K562 (cell line): ENCODE results near the gene FGF9. TPM values are rescaled to one million over a fixed set of nuclear protein-coding genes. Genes with fewer than 3 reads are reported as not detected.

ENCODE experiments used
- CUX1 ChIP-seq: fragments of 200-800 bp; sonication (Bioruptor generic); IDR thresholded peaks from 2 replicates; pipeline ENCODE4 v1.6.1; 2016; ENCODE audit warnings: missing genetic modification characterization, missing compliant biosample characterization
- E2F6 ChIP-seq, 2 experiments: IDR thresholded peaks; 2 replicates each; pipeline ENCODE4 v1.6.1; 2011; ENCODE audit warnings: borderline replicate concordance in 1 of 2, control low read depth in 1 of 2, low read depth in 1 of 2, low read length in 1 of 2, mild to moderate bottlenecking in 1 of 2, mixed read lengths in 1 of 2, moderate library complexity in 1 of 2; ENCODE audit not compliant: insufficient read depth in 1 of 2, insufficient read length in 1 of 2, poor library complexity in 1 of 2, severe bottlenecking in 1 of 2; ENCODE audit errors: extremely low read depth in 1 of 2
- EHMT2 ChIP-seq: fragments of 450-650 bp; IDR thresholded peaks from 2 replicates; pipeline ENCODE4 v1.6.1; 2018; ENCODE audit warnings: antibody characterized with exemption
- GABPB1 ChIP-seq: sonication (generic); formaldehyde crosslinking; IDR thresholded peaks from 2 replicates; pipeline ENCODE4 v1.8.0; 2022; ENCODE audit warnings: mild to moderate bottlenecking, missing genetic modification reagents
- GABPB2 ChIP-seq: fragments of 250-450 bp; sonication (Bioruptor Pico); conservative IDR thresholded peaks from 2 replicates; pipeline ENCODE4 v1.5.1; 2021; ENCODE audit warnings: mild to moderate bottlenecking
- HBP1 ChIP-seq: fragments of 450-650 bp; formaldehyde crosslinking; IDR thresholded peaks from 2 replicates; pipeline ENCODE4 v1.4.0; 2022; ENCODE audit warnings: missing genetic modification characterization
- MTA3 ChIP-seq: fragments of 450-650 bp; formaldehyde crosslinking; IDR thresholded peaks from 2 replicates; pipeline ENCODE4 v1.6.1; 2017; ENCODE audit warnings: mild to moderate bottlenecking, borderline replicate concordance
- NCOA2 ChIP-seq, 2 experiments: fragments of 450-650 bp; IDR thresholded peaks; 2 replicates each; pipeline ENCODE4 v1.6.1; 2018; ENCODE audit warnings: mild to moderate bottlenecking in 2 of 2, moderate library complexity in 1 of 2; ENCODE audit not compliant: partially characterized antibody in 2 of 2
- NONO ChIP-seq, 2 experiments: fragments of 200-400 bp in 1 of 2; fragments of 450-650 bp in 1 of 2; formaldehyde crosslinking in 1 of 2; IDR thresholded peaks; 2 replicates each; pipeline ENCODE4 v1.6.1; 2017; ENCODE audit warnings: low read depth in 2 of 2, mild to moderate bottlenecking in 2 of 2, moderate library complexity in 2 of 2, low read length in 1 of 2
- RAD51 ChIP-seq: fragments of 450-650 bp; IDR thresholded peaks from 2 replicates; pipeline ENCODE4 v1.7.1; 2016; ENCODE audit warnings: low read depth, mild to moderate bottlenecking, borderline replicate concordance
- RBM25 ChIP-seq: fragments of 200-400 bp; formaldehyde crosslinking; IDR thresholded peaks from 2 replicates; pipeline ENCODE4 v1.6.1; 2018; ENCODE audit warnings: low read length, low read depth, moderate library complexity; ENCODE audit not compliant: severe bottlenecking
- TBL1XR1 ChIP-seq, 2 experiments: IDR thresholded peaks; 2 replicates each; pipeline ENCODE4 v1.6.1; 2012; ENCODE audit warnings: improper control_type of control experiment in 2 of 2, low read length in 2 of 2, mild to moderate bottlenecking in 1 of 2
- TSC22D4 ChIP-seq: fragments of 450-650 bp; IDR thresholded peaks from 2 replicates; pipeline ENCODE4 v1.6.1; 2016; ENCODE audit warnings: missing genetic modification characterization, missing biosample characterization, control low read depth
- ZBTB2 ChIP-seq: fragments of 450-650 bp; IDR thresholded peaks from 2 replicates; pipeline ENCODE4 v1.6.1; 2016; ENCODE audit warnings: antibody characterized with exemption
- ZNF165 ChIP-seq: fragments of 250-450 bp; sonication (Bioruptor Pico); IDR thresholded peaks from 2 replicates; pipeline ENCODE4 v1.4.0; 2020; ENCODE audit warnings: borderline replicate concordance
- ZNF239 ChIP-seq: fragments of 250-450 bp; sonication (Bioruptor Pico); IDR thresholded peaks from 2 replicates; pipeline ENCODE4 v1.4.0; 2020; ENCODE audit warnings: mild to moderate bottlenecking
- polyA plus RNA-seq, 8 experiments: library from polyadenylated mRNA; depleted of rRNA in 4 of 8; stranded (reverse) in 5 of 8; unstranded in 3 of 8; fragments of >200 nt; fragmentation: Nextera tagmentation in 2 of 8; fragmentation: Illumina TruSeq in 1 of 8; extraction: Ambion mirVana in 2 of 8; extraction: Trizol in 1 of 8; gene quantifications; 2 replicates each; pipeline versions ENCODE4 v1.2.1 to v1.2.3, GENCODE V29; 2011 to 2014; ENCODE audit warnings: inconsistent platforms in 1 of 8, missing spikeins in 1 of 8
- total RNA-seq, 7 experiments: library from RNA; depleted of rRNA in 6 of 7; stranded (reverse); fragments of >200 nt in 6 of 7; fragmentation: Illumina TruSeq in 2 of 7; extraction: Trizol in 2 of 7; gene quantifications; 2 replicates each; pipeline versions ENCODE4 v1.2.1 to v1.2.3, GENCODE V29; 2011 to 2021; ENCODE audit warnings: low replicate concordance in 1 of 7

Gene FGF9
- total and polyA plus RNA-seq, 9 of the 15 experiments (the other 6 are each of a cell fraction or from before 2014, with no cell fraction given): not detected

GRCh38 chr13:21670883-21671619 is at the start of gene FGF9 (continued):
- no peak for TF ChIP-seq HBP1 (CRISPR knock-in tag)
- peak; percentile 52 for TF ChIP-seq RBM25
- no peak for TF ChIP-seq GABPB2 (CRISPR knock-in tag)
- peak; percentile 92 for TF ChIP-seq ZNF165 (CRISPR knock-in tag)
- TF ChIP-seq TSC22D4: no peak
- no peak for TF ChIP-seq EHMT2
- TF ChIP-seq RAD51: no peak
- TF ChIP-seq MTA3: 0 out of 2 replicates have a peak, but pooled peaks have one; percentile 27
- no peak for TF ChIP-seq ZNF239
- TF ChIP-seq NONO (IDR thresholded peaks at IDR 0.05; ENCODE audit: low read depth in 2 of 2, low read length in 1 of 2): 0 out of 4 replicates have a peak, but pooled peaks of 1 of the 2 experiments have one; percentile 19
- no peak for TF ChIP-seq CUX1 (CRISPR knock-in tag)
- no peak for TF ChIP-seq TBL1XR1 (IDR thresholded peaks at IDR 0.05; ENCODE audit: low read length in 2 of 2)
- no peak for TF ChIP-seq GABPB1 (CRISPR knock-in tag)
- TF ChIP-seq ZBTB2: no peak
- no peak for TF ChIP-seq NCOA2 (IDR thresholded peaks at IDR 0.05; ENCODE audit: partially characterized antibody in 2 of 2)
- peak; percentile 22 to 69 for TF ChIP-seq E2F6 (IDR thresholded peaks at IDR 0.05; ENCODE audit: borderline replicate concordance in 1 of 2, extremely low read depth in 1 of 2, insufficient read depth in 1 of 2, insufficient read length in 1 of 2, low read depth in 1 of 2, low read length in 1 of 2, poor library complexity in 1 of 2, severe bottlenecking in 1 of 2)
